ENCODE data around the gene SLMAP.

SLMAP gene

GRCh38 chr3:57735405-57735804 is 20.7 kb upstream of the SLMAP start:
- TF ChIP-seq, protein P1, sequence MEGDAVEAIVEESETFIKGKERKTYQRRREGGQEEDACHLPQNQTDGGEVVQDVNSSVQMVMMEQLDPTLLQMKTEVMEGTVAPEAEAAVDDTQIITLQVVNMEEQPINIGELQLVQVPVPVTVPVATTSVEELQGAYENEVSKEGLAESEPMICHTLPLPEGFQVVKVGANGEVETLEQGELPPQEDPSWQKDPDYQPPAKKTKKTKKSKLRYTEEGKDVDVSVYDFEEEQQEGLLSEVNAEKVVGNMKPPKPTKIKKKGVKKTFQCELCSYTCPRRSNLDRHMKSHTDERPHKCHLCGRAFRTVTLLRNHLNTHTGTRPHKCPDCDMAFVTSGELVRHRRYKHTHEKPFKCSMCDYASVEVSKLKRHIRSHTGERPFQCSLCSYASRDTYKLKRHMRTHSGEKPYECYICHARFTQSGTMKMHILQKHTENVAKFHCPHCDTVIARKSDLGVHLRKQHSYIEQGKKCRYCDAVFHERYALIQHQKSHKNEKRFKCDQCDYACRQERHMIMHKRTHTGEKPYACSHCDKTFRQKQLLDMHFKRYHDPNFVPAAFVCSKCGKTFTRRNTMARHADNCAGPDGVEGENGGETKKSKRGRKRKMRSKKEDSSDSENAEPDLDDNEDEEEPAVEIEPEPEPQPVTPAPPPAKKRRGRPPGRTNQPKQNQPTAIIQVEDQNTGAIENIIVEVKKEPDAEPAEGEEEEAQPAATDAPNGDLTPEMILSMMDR (IDR thresholded peaks at IDR 0.05; ENCODE audit: extremely low read depth, missing control alignments): no peak
- DNase-seq (ENCODE audit: low spot score): no peak

DNA sequence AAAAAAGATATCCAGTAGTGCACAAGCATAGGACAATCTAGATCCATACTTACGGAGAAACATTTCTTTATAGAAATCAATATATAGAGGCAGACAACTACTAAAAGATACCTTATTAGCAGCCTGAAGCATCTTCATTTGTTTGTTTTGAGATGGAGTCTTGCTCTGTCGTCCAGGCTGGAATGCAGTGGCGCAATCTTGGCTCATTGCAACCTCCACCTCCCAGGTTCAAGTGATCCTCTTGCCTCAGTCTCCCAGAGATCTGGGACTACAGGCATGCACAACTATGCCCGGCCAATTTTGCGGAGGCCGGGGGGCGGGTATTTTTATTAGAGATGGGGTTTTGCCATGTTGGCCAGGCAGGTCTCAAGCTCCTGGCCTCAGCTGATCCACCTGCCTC is 18.3 kb upstream of the SLMAP start:
- TF ChIP-seq, protein P1 (IDR thresholded peaks at IDR 0.05; ENCODE audit: extremely low read depth, missing control alignments): no peak
- no peak for DNase-seq (ENCODE audit: low spot score)

- TF ChIP-seq, protein P1 (IDR thresholded peaks at IDR 0.05; ENCODE audit: extremely low read depth, missing control alignments): no peak
- no peak for DNase-seq (ENCODE audit: low spot score)
Measured at GRCh38 chr3:57738391-57738790, 17.7 kb upstream of the SLMAP start.

- TF ChIP-seq, protein P1 (IDR thresholded peaks at IDR 0.05; ENCODE audit: extremely low read depth, missing control alignments): no peak
Measured at GRCh38 chr3:57740027-57740426, 16.1 kb upstream of the SLMAP start.

GRCh38 chr3:57743496-57743895 is 12.6 kb upstream of the SLMAP start:
- no peak for DNase-seq (ENCODE audit: low spot score)
- TF ChIP-seq, protein P1 (IDR thresholded peaks at IDR 0.05; ENCODE audit: extremely low read depth, missing control alignments): no peak

More at GRCh38 chr3:57740027-57740426, 16.1 kb upstream of the SLMAP start:
- no peak for DNase-seq (ENCODE audit: low spot score)

DNA sequence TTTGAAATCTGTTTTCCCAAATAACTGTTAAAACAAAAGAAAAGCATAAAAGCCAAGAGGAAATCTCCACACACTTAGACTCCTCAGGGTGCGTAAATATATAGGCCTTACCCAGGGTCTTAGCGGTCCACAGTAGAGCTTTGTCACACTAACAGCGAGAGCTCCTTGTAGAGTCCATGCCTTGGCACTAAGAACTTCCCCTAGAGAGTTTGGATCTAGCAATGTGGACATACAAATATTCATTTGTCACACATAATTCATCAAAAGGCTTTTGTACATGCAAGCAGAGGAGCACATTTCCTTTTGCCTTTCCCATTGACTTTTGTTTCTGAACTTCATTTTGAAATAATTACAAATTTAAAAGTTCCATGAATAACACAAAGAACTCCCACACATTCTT is 11.0 kb upstream of the SLMAP start:
- TF ChIP-seq, protein P1 (IDR thresholded peaks at IDR 0.05; ENCODE audit: extremely low read depth, missing control alignments): no peak
- DNase-seq (ENCODE audit: low spot score): no peak

GRCh38 chr3:57746156-57747010 is 9.7 kb upstream of the SLMAP start:
- no peak for DNase-seq (ENCODE audit: low spot score)
- TF ChIP-seq, protein P1 (IDR thresholded peaks at IDR 0.05; ENCODE audit: extremely low read depth, missing control alignments): no peak

Measured in GM20000 (cell line).